H9 (cell line): ENCODE data around the gene FNIP1. TPM values are rescaled to one million over a fixed set of nuclear protein-coding genes. Genes with fewer than 3 reads are reported as not detected.

ENCODE experiments used
- DNase-seq: peaks from one replicate; pipeline ENCODE4 v3.0.0-alpha.2; 2017
- H2AFZ ChIP-seq: one replicate; pipeline ENCODE4 v1.6.1; 2013; ENCODE audit warnings: mild to moderate bottlenecking, low read length, control low read depth, moderate library complexity
- H2AK5ac ChIP-seq: 2 replicates; pipeline ENCODE4 v1.6.1; 2013; ENCODE audit warnings: low read length, control low read depth, mixed read lengths; ENCODE audit not compliant: insufficient read length
- H2BK120ac ChIP-seq: one replicate; pipeline ENCODE4 v1.6.1; 2013; ENCODE audit warnings: low read depth, mild to moderate bottlenecking, low read length, control low read depth, inconsistent platforms; ENCODE audit not compliant: poor library complexity, severe bottlenecking
- H2BK12ac ChIP-seq: 2 replicates; pipeline ENCODE4 v1.6.1; 2013; ENCODE audit warnings: low read length, control low read depth, mixed read lengths, low read depth; ENCODE audit not compliant: insufficient read length
- H2BK15ac ChIP-seq: 2 replicates; pipeline ENCODE4 v1.6.1; 2013; ENCODE audit warnings: low read depth, low read length, control low read depth
- H2BK20ac ChIP-seq: one replicate; pipeline ENCODE4 v1.6.1; 2013; ENCODE audit warnings: low read depth, mild to moderate bottlenecking, low read length, control low read depth, inconsistent platforms; ENCODE audit not compliant: poor library complexity, severe bottlenecking
- H2BK5ac ChIP-seq: 2 replicates; pipeline ENCODE4 v1.6.1; 2013; ENCODE audit warnings: low read length, control low read depth, mixed read lengths; ENCODE audit not compliant: insufficient read length
- H3K14ac ChIP-seq: 2 replicates; pipeline ENCODE4 v1.6.1; 2013; ENCODE audit warnings: low read length, control low read depth; ENCODE audit not compliant: insufficient read depth
- H3K18ac ChIP-seq: 2 replicates; pipeline ENCODE4 v1.6.1; 2013; ENCODE audit warnings: low read depth, mild to moderate bottlenecking, mixed read lengths, low read length, control low read depth; ENCODE audit not compliant: insufficient read length
- H3K23ac ChIP-seq: 2 replicates; pipeline ENCODE4 v1.6.1; 2013; ENCODE audit warnings: low read length, control low read depth, mixed read lengths, low read depth; ENCODE audit not compliant: insufficient read length
- H3K23me2 ChIP-seq: 2 replicates; pipeline ENCODE4 v1.6.1; 2013; ENCODE audit warnings: low read depth, mild to moderate bottlenecking, mixed read lengths, low read length, control low read depth; ENCODE audit not compliant: insufficient read length, poor library complexity, severe bottlenecking
- H3K27ac ChIP-seq: 2 replicates; pipeline ENCODE4 v1.5.1; 2013; ENCODE audit warnings: low read length, control low read depth, mixed read lengths, low read depth; ENCODE audit not compliant: insufficient read length
- H3K27me3 ChIP-seq: 2 replicates; pipeline ENCODE4 v1.6.1; 2013; ENCODE audit warnings: low read length, control low read depth, inconsistent platforms; ENCODE audit not compliant: insufficient read depth
- H3K4ac ChIP-seq: 2 replicates; pipeline ENCODE4 v1.6.1; 2013; ENCODE audit warnings: low read depth, mild to moderate bottlenecking, control low read depth, inconsistent platforms, low read length, moderate library complexity
- H3K4me1 ChIP-seq: 2 replicates; pipeline ENCODE4 v1.6.1; 2013; ENCODE audit warnings: low read length, control low read depth, inconsistent platforms; ENCODE audit not compliant: insufficient read depth
- H3K4me2 ChIP-seq: 2 replicates; pipeline ENCODE4 v1.6.1; 2013; ENCODE audit warnings: low read length, control low read depth, mixed read lengths; ENCODE audit not compliant: insufficient read length, insufficient read depth
- H3K56ac ChIP-seq: 2 replicates; pipeline ENCODE4 v1.6.1; 2013; ENCODE audit warnings: low read depth, mild to moderate bottlenecking, mixed read lengths, low read length, control low read depth; ENCODE audit not compliant: insufficient read length
- H3K79me1 ChIP-seq: 2 replicates; pipeline ENCODE4 v1.6.1; 2013; ENCODE audit warnings: low read depth, mild to moderate bottlenecking, moderate library complexity, low read length, control low read depth, inconsistent platforms; ENCODE audit not compliant: insufficient read depth, poor library complexity, severe bottlenecking
- H3K79me2 ChIP-seq: 2 replicates; pipeline ENCODE4 v1.6.1; 2013; ENCODE audit warnings: low read length, control low read depth, inconsistent platforms; ENCODE audit not compliant: insufficient read depth
- H3K9ac ChIP-seq: 2 replicates; pipeline ENCODE4 v1.6.1; 2013; ENCODE audit warnings: low read length, control low read depth, mixed read lengths; ENCODE audit not compliant: insufficient read length; ENCODE audit errors: extremely low read depth
- H3K9me3 ChIP-seq: one replicate; pipeline ENCODE4 v1.6.1; 2013; ENCODE audit warnings: low read depth, low read length, inconsistent platforms; ENCODE audit not compliant: control insufficient read depth
- H3T11ph ChIP-seq: one replicate; pipeline ENCODE4 v1.6.1; 2013; ENCODE audit warnings: mild to moderate bottlenecking, low read length, control low read depth, inconsistent platforms
- H4K20me1 ChIP-seq: one replicate; pipeline ENCODE4 v1.6.1; 2013; ENCODE audit not compliant: control insufficient read depth, insufficient read length, insufficient read depth
- H4K5ac ChIP-seq: 2 replicates; pipeline ENCODE4 v1.6.1; 2013; ENCODE audit warnings: low read depth, mild to moderate bottlenecking, mixed read lengths, low read length, control low read depth; ENCODE audit not compliant: insufficient read length
- H4K8ac ChIP-seq: replicated peaks from 2 replicates; pipeline ENCODE4 v1.6.1; 2013; ENCODE audit warnings: low read length, control low read depth, mixed read lengths, low read depth; ENCODE audit not compliant: insufficient read length
- H4K91ac ChIP-seq: 2 replicates; pipeline ENCODE4 v1.6.1; 2013; ENCODE audit warnings: low read depth, mild to moderate bottlenecking, moderate library complexity, mixed read lengths, low read length, control low read depth; ENCODE audit not compliant: insufficient read length
- H3K27ac Mint-ChIP-seq, 3 experiments: 2 replicates in 2 of 3; 3 replicates in 1 of 3; pipeline ENCODE4 v1.8.0; 2020 to 2021; ENCODE audit warnings: mixed read lengths in 3 of 3, mild to moderate bottlenecking in 1 of 3, moderate library complexity in 1 of 3
- H3K27me3 Mint-ChIP-seq: 2 replicates; pipeline ENCODE4 v1.8.0; 2021; ENCODE audit warnings: low read depth, mild to moderate bottlenecking, moderate library complexity, mixed read lengths
- H3K36me3 Mint-ChIP-seq, 3 experiments: 2 replicates in 2 of 3; 3 replicates in 1 of 3; pipeline ENCODE4 v1.8.0; 2020 to 2021; ENCODE audit warnings: low read depth in 3 of 3, mixed read lengths in 3 of 3; ENCODE audit not compliant: insufficient read depth in 1 of 3
- H3K4me1 Mint-ChIP-seq, 2 experiments: 2 replicates each; pipeline ENCODE4 v1.8.0; 2020; ENCODE audit warnings: mixed read lengths in 2 of 2
- H3K4me3 Mint-ChIP-seq, 2 experiments: 2 replicates in 1 of 2; 3 replicates in 1 of 2; pipeline ENCODE4 v1.8.0; 2020 to 2021; ENCODE audit warnings: mild to moderate bottlenecking in 2 of 2, mixed read lengths in 2 of 2, moderate library complexity in 1 of 2
- H3K9me3 Mint-ChIP-seq, 2 experiments: 2 replicates in 1 of 2; 3 replicates in 1 of 2; pipeline ENCODE4 v1.8.0; 2020; ENCODE audit warnings: mild to moderate bottlenecking in 2 of 2, mixed read lengths in 2 of 2, moderate library complexity in 1 of 2
- WGBS: extraction: QIAGEN DNeasy Blood & Tissue Kit; methylation state at CpG from one replicate; pipeline ENCODE4 v1.1.7; 2013; ENCODE audit warnings: missing lambda C conversion rate, low lambda C conversion rate, mixed read lengths; ENCODE audit not compliant: insufficient read length; ENCODE audit errors: extremely low coverage; 5-methylcytosine and 5-hydroxymethylcytosine counted together
- total RNA-seq: library from RNA; stranded (reverse); gene quantifications from 2 replicates; pipeline ENCODE4 v1.2.1, GENCODE V29; 2021
- TF ChIP-seq, protein P1 (sequence below): fragments of 200-600 bp; sonication (generic); conservative IDR thresholded peaks from 3 replicates; pipeline ENCODE4 v1.8.0; 2021; ENCODE audit warnings: antibody characterized with exemption, mild to moderate bottlenecking

The FNIP1 gene
- total RNA-seq, 1 experiment from 2014 or later, result 13.4 TPM

DNA sequence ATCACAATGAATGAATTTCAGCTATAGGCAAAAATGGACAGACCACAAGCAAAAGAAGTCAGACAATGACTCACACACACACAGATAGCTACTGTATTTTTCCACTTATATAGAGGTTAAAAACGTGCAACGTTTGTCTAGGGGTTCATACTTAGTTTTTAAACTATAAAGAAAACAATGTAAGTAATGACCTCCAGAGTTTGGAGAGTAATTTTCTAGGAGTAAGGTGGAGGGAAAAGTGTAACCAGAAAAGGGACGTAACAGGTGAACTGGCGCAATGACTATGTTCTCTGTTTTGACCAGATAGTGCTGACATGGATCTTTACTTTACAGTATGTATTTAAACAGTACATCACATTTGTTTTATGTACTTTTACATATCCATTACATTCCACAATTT, 51.1 kb downstream of the FNIP1 start:
- Histone ChIP-seq H3K23me2 (no peaks in the 10 kb centered on the region), H2BK5ac (no peak overlapping the region), H3K9ac (no peak overlapping the region), H2BK15ac (no peak overlapping the region), H3K27me3 (no peaks in the 10 kb centered on the region), H3K4me2 (no peak overlapping the region), H3K9me3 (no peaks in the 10 kb centered on the region), H4K91ac (no peak overlapping the region), H3K27ac (no peak overlapping the region), H2AFZ (no peak overlapping the region), H3K23ac (no peak overlapping the region), H4K5ac (no peak overlapping the region), H3T11ph (no peak overlapping the region), H3K4ac (no peak overlapping the region), H3K14ac (no peak overlapping the region), H3K79me2 (no peaks in the 10 kb centered on the region), H3K56ac (no peak overlapping the region), H4K8ac (no peak overlapping the region), H2BK120ac (no peak overlapping the region), H3K4me1 (peaks cover 4% of the 10 kb centered on the region; the same call in 1 of the 2 replicates), H3K18ac (no peak overlapping the region), H4K20me1 (no peaks in the 10 kb centered on the region), H2BK12ac (no peak overlapping the region), H3K79me1 (peaks cover under 1% of the 10 kb centered on the region), H2BK20ac (no peak overlapping the region), H2AK5ac (no peak overlapping the region)
- H3K4me3 Mint-ChIP-seq, result no peak overlapping the region
- DNase-seq, result no peak
- WGBS, result no CpG with 5 or more reads among the region's 4 CpGs
- no peak overlapping the region for H3K27ac Mint-ChIP-seq
- no peaks in the 10 kb centered on the region for H3K9me3 Mint-ChIP-seq
- peaks cover 0 to 12% (median 0%) of the 10 kb centered on the region in 3 experiments; a peak in 3 of 7 replicates for H3K36me3 Mint-ChIP-seq
- no peaks in the 10 kb centered on the region for H3K27me3 Mint-ChIP-seq
- TF ChIP-seq, protein P1, sequence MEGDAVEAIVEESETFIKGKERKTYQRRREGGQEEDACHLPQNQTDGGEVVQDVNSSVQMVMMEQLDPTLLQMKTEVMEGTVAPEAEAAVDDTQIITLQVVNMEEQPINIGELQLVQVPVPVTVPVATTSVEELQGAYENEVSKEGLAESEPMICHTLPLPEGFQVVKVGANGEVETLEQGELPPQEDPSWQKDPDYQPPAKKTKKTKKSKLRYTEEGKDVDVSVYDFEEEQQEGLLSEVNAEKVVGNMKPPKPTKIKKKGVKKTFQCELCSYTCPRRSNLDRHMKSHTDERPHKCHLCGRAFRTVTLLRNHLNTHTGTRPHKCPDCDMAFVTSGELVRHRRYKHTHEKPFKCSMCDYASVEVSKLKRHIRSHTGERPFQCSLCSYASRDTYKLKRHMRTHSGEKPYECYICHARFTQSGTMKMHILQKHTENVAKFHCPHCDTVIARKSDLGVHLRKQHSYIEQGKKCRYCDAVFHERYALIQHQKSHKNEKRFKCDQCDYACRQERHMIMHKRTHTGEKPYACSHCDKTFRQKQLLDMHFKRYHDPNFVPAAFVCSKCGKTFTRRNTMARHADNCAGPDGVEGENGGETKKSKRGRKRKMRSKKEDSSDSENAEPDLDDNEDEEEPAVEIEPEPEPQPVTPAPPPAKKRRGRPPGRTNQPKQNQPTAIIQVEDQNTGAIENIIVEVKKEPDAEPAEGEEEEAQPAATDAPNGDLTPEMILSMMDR, result no peak
- H3K4me1 Mint-ChIP-seq, result peaks cover 6 to 7% of the 10 kb centered on the region in 2 experiments
